Spleen (tissue), 7 donors: ENCODE results near the gene TAGAP.

ENCODE experiments used
- CTCF ChIP-seq, 11 experiments: fragments of 200-600 bp in 7 of 11; fragments of 450-650 bp in 4 of 11; sonication (generic) in 4 of 11; IDR thresholded peaks in 8 of 11; conservative IDR thresholded peaks in 3 of 11; 1 replicate in 7 of 11; 2 replicates in 4 of 11; pipeline versions ENCODE4 v1.4.0 to v1.8.0; 2016 to 2021; ENCODE audit warnings: antibody characterized with exemption in 11 of 11, inconsistent platforms in 4 of 11, mild to moderate bottlenecking in 1 of 11
- POLR2A ChIP-seq, 3 donors: fragments of 450-650 bp; IDR thresholded peaks; one replicate each; pipeline ENCODE4 v1.5.1; 2017; ENCODE audit warnings: antibody characterized with exemption in 3 of 3, mild to moderate bottlenecking in 1 of 3
- donor health status: DM: no; HTN: no; CAD: no; lungs with moderate emphysema.
- donor health status: DM: no; HTN: no; CAD: no.
- donor health status: DM: no; HTN: no; CAD: no.

GRCh38 chr6:158999666-159000403 is 45.0 kb downstream of the TAGAP start, which contains the start of gene RSPH3:
- TF ChIP-seq CTCF (IDR thresholded peaks at IDR 0.05 in 8 of 11, conservative IDR thresholded peaks at IDR 0.05 in 3 of 11) (peak in 5 of 11 experiments; percentile 17 to 40 (median 20)), POLR2A (IDR thresholded peaks at IDR 0.05) (peak in 2 of 3 donors; percentile 24 to 45)
